HTERT RPE-1 (cell line): ENCODE measurements around the gene TINAGL1.
"Not testable (repeated sequence)": the region's sequence is repeated elsewhere in the genome, so short reads cannot be mapped to it uniquely, and the experiment has no call there.

ENCODE experiments used
- in situ Hi-C: fragments of 300-500 bp; cut with MboI; formaldehyde crosslinking; loops from 4 replicates; pipeline ENCODE4 v1.14.3; 2020; ENCODE audit warnings: low sequenced_read_pairs

TINAGL1 gene

GRCh38 chr1:31583995-31584868 lies 7.9 kb downstream of the TINAGL1 start:
- in situ Hi-C loops = no loop called here

DNA sequence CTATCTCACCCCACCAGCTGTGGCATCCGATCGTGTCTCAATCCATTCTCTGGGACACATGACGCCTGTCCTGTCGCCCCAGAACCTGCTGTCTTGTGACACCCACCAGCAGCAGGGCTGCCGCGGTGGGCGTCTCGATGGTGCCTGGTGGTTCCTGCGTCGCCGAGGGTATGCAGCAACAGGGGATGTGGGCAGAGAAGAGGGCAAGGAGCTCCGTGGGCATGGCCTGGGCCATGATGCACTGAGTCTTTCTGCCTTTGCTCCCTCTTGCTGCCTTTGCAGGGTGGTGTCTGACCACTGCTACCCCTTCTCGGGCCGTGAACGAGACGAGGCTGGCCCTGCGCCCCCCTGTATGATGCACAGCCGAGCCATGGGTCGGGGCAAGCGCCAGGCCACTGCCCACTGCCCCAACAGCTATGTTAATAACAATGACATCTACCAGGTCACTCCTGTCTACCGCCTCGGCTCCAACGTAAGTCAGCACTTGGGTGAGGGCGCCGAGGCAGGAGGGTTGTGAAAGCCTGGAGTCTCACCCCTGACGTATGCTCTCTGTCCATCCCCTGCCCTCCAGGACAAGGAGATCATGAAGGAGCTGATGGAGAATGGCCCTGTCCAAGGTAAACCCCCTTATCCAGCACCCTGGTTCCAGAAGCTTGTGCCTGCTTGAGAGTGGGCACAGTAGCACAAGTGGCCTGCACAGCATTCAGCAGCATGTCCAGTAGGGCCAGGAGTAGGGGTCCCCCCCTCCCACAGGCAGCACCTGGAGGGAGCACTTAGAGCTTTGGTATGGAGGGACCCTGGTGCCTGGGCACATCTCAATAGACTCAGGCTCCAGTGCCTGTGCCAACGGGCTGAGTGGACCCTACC lies 8.8 kb downstream of the TINAGL1 start:
- in situ Hi-C loops = no loop called here

GRCh38 chr1:31585736-31586365 lies 9.5 kb downstream of the TINAGL1 start:
- in situ Hi-C loops = no loop called here

DNA sequence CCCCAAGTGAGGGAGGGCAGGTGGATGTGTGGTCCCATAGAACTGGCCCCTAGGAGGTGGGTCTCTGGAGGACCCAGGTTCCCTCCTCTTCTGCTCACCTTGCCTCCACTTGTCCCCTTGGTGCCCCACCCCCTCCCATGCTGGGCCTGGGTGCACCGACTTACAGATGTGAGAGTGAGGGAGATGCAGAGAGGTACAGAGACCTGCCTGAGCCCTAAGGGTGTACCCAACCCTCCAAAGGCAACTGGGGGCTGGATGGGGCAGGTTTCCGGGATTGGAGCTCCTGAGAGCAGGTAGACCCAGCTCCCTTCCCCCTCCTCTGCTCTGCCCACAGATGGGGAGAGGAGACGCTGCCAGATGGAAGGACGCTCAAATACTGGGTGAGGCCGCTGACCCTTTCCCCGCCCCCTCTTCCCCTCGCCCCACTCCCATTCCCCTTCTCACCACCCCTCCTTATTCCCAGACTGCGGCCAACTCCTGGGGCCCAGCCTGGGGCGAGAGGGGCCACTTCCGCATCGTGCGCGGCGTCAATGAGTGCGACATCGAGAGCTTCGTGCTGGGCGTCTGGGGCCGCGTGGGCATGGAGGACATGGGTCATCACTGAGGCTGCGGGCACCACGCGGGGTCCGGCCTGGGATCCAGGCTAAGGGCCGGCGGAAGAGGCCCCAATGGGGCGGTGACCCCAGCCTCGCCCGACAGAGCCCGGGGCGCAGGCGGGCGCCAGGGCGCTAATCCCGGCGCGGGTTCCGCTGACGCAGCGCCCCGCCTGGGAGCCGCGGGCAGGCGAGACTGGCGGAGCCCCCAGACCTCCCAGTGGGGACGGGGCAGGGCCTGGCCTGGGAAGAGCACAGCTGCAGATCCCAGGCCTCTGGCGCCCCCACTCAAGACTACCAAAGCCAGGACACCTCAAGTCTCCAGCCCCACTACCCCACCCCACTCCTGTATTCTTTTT lies 10.3 kb downstream of the TINAGL1 start:
- in situ Hi-C loops = no loop called here

DNA sequence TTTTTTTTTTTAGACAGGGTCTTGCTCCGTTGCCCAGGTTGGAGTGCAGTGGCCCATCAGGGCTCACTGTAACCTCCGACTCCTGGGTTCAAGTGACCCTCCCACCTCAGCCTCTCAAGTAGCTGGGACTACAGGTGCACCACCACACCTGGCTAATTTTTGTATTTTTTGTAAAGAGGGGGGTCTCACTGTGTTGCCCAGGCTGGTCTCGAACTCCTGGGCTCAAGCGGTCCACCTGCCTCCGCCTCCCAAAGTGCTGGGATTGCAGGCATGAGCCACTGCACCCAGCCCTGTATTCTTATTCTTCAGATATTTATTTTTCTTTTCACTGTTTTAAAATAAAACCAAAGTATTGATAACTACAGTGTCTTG lies 11.0 kb downstream of the TINAGL1 start:
- in situ Hi-C loops = not testable (repeated sequence)

DNA sequence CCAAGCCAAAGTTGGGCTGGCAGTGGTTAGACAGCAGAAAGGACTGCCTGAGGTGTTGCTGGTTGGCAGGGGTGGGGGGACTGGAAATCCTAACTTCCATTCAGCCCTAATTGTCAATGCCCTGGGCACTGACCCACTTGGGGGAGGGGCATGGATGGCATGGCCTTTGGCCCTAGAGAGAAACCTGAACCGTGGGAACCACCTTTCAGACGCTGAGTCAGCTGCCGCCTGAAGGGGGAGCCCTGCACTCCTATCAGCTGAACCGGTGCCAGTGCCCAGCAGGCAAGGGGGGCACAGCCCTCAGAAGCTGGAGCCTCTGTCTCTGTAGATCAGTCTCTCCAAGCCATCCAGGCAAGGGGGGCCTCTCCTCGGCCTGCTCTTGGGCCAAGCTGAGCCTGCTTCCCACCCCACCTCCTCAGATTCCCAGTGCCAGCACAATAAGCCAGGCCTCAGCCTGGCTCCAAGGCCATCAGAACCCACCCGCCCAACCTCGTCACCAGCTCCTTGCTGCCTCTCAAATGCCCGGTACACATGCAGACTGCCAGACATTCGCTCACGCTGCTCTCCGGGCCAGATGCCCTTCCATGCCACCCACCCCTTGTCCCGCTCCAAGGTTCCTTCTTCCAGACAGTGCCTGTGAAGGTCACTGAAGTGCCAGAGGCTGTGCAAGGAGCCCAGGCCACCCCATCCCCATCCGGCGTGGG lies 11.6 kb downstream of the TINAGL1 start:
- in situ Hi-C loops = no loop called here

- in situ Hi-C loops = no loop called here
Measured at GRCh38 chr1:31588751-31589515, 12.6 kb downstream of the TINAGL1 start.

GRCh38 chr1:31591425-31592093 lies 15.2 kb downstream of the TINAGL1 start:
- in situ Hi-C loops = no loop called here

- in situ Hi-C loops = no loop called here
Measured at GRCh38 chr1:31592132-31592531, 15.8 kb downstream of the TINAGL1 start.

GRCh38 chr1:31593136-31593665 lies 16.9 kb downstream of the TINAGL1 start:
- in situ Hi-C loops = no loop called here

DNA sequence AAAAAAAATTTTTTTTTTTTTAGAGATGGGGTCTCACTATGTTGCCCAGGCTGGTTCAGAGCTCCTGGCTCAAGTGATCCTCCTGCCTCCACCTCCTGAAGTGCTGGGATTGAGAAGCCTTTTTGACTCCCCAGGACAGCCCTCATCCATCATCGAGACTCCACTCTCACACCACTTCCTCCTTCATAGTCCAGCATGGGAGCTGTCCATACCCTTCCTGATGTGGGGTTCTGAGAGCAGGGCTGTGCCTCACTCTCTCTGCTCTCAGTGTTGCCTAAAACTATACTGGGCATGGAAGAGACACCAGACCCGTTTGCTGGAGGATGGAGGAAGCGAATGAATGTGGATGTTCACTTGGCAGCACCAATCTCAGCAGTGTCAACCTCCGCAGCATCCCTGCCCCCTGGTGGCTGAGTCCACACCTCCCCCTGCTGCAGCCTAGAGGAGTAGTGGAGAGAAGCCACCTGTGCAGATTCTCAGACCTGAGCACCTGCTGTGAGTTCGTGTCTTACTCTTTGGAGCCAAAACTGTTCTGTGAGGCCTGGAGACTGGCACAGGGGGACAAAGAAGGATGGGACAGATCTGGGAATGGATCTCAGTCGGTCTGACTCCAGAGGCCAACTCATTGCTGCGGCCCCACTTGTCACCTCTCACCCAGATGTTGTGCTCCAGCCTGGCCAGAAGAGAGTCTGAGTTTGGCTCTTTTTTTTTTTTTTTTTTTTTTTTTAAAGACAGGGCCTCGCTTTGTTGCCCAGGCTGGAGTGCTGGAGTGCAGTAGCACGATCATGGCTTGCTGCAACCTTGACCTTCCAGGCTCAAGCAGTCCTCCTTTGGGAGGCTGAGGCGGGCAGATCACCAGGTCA lies 17.7 kb downstream of the TINAGL1 start:
- in situ Hi-C loops = no loop called here

DNA sequence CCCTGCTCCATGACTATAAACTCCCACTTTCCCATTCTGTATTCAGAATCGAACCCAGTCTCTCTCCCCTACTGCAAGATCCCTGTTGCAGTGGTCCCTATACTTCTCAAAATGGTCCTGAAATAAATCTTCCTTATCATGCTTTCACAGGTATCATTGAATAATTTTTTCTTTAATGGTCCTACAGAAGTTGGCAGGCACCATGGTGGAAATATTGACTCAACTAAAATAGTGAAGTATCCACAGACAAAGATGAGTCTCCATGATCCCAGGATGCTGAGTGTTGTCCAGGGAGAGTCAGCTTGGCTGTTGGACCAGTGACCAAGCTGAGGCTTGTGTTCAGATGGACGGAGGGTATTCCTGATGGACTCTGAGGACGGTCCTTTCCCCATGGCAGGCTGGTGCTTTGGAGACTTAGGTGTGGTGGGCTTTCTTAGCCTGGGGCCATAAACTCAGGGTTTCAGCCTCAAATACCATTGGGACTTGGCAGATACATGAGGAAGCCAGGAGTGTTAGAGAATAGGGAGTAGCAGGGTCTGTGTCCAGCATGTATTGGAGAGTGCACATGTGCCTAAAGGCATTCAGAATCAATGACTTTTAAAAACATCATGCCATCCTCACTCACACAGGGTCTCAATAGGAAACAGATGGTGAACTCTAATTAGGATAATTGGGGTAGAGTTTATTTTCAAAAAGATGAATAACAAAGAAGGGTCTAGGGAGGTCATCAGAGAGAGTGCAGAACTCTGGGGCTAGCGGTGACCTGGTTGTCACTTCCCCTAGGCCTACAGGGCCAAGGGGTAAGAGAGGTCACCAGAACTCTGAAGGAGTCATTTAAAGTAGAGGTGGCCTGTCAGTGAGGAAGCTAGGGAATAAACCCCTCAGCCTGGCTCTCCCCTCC lies 19.8 kb downstream of the TINAGL1 start:
- in situ Hi-C loops = no loop called here

GRCh38 chr1:31596737-31597097 lies 20.4 kb downstream of the TINAGL1 start:
- in situ Hi-C loops = no loop called here

DNA sequence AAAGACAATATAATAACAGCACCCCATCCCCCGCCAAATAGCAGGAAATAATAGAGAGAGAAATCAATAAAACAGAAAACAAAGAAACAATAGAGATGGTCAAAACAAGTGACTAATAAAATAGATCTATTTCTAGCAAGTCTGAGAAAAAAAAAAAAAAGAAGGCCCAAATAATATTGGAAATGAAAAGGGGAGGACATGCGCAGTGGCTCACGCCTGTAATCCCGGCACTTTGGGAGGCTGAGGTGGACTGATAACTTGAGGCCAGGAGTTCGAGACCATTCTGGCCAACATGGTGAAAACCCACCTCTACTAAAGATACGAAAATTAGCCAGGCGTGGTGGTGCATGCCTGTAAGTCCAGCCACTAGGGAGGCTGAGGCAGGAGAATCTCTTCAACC lies 22.7 kb downstream of the TINAGL1 start:
- in situ Hi-C loops = no loop called here

GRCh38 chr1:31600641-31601040 lies 24.3 kb downstream of the TINAGL1 start:
- in situ Hi-C loops = no loop called here

- in situ Hi-C loops = no loop called here
Measured at GRCh38 chr1:31602081-31602480, 25.8 kb downstream of the TINAGL1 start.
